Measurements from ENCODE around the gene ARL3.
A peak's percentile ranks its signal among the peaks of the same experiment; 100 is the strongest.

The ARL3 gene

DNA sequence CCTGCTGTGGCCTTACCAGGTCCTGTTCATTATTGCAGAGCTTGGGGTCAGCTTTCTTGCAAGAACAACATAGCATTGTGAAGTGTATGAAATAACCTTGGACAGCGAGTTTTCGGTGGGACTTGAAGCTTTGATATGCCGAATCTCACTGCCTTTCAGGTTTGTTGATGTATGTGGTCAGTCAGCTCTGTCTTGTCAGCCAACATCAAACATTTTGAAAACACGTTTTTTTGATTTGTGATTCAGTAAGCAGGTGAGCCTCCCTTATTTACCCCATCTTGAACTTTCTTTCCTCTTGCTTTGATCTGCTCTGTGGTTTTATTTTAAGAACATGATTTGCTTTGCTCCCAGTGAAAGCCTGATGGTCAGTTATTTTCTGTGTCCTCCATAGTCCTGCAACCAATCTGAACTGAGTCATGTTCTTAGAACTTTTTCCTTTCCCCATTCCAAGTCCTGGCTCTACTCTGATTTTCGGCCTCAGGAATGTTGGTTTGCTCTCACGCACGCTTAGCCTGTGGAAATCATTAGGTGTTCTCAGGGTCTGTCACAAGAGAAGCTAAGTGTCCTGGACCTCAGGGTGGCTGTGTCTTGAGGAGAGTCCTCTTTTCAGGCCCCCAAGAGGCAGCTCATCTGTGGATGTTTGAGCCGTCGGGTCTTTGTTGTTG, 38.2 kb upstream of the ARL3 start:
- Histone ChIP-seq H3K36me3 (ENCODE audit: low read length) (no peaks in the 10 kb centered on the region), H3K9me2 (replicated peaks; ENCODE audit: insufficient read depth, low read length) (no peaks in the 10 kb centered on the region), H3K9ac (ENCODE audit: low read length) (no peak overlapping the region), H4K20me1 (ENCODE audit: low read depth, low read length) (0 out of 2 replicates have a peak, but pooled peaks cover 2% of the 10 kb centered on the region), H2AFZ (ENCODE audit: low read depth, low read length, severe bottlenecking) (no peak overlapping the region), H3K27ac (ENCODE audit: low read depth, low read length) (no peak overlapping the region), H3K4me3 (ENCODE audit: insufficient read depth, low read length, poor library complexity, severe bottlenecking) (no peak overlapping the region), H3K9me3 (ENCODE audit: insufficient read depth, low read length) (no peaks in the 10 kb centered on the region), H3K4me2 (ENCODE audit: low read depth, low read length, poor library complexity, severe bottlenecking) (no peak overlapping the region), H3K27me3 (ENCODE audit: low read length) (no peaks in the 10 kb centered on the region), H3K79me2 (ENCODE audit: insufficient read depth, low read length) (peaks cover 72% of the 10 kb centered on the region), H3F3A (ENCODE audit: insufficient read depth) (no peaks in the 10 kb centered on the region)
- TF ChIP-seq CTCF (IDR thresholded peaks at IDR 0.05; ENCODE audit: insufficient read depth, low read length, poor library complexity, severe bottlenecking): no peak
- TF ChIP-seq EZH2phosphoT487 (conservative IDR thresholded peaks at IDR 0.05; ENCODE audit: low read length): no peak

DNA sequence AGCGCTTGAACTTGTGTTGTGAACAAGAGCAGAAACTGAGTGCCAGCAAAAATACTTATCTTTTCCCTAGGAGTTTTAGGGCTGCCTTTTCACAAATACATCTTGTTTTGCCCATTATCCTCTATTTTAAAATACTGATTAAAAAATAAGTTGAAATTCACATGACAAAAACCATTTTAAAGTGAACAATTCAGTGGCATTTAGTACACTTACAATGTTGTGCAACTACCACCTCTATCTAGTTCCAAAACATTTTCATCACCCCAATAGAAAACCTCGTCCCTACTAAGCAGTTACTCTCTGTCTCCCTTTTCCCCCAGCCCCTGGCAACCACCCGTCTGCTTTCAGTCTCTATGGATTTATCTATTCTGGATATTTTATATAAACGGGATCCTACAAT, 31.0 kb upstream of the ARL3 start:
- H3K79me2 ChIP-seq (ENCODE audit: insufficient read depth, low read length): peaks cover 47% of the 10 kb centered on the region
- peak overlapping the region; percentile 84 for H3K9ac ChIP-seq (ENCODE audit: low read length)
- TF ChIP-seq CTCF (IDR thresholded peaks at IDR 0.05; ENCODE audit: insufficient read depth, low read length, poor library complexity, severe bottlenecking) (no peak), EZH2phosphoT487 (conservative IDR thresholded peaks at IDR 0.05; ENCODE audit: low read length) (no peak)

DNA sequence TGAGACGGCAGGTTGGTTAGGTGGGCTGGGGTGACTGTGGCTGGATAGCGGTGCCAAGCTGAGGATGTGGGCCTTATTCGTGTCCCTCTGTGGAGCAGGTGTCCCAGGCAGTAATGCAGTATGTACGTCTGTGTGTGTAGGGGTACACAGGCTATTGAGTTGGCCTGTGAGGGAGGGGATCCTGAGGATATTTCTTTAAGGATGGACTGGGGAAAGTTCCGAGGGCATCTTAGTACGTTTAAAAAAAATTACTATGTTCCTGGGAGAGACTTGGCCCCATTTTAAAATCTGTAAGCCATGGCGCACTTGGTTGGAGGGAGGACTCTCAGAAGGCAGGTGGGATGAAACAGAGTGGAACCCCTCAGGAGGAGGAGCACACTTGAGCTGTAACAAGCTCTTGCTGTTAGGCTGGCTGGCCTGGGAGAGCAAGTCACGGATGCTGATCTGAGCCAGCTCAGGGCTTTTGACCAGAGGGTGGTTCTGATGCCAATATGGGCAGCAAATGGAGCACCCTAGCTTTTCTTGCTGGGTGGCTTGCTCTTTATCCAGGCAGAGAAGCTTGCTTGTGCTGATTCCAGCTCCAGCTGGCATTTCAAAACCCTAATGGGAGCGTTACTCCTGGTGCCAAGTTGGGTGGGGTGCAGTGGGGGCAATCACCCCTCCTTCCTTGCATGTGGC, 30.3 kb upstream of the ARL3 start:
- no peaks in the 10 kb centered on the region for H3K27me3 ChIP-seq (ENCODE audit: low read length)
- H3K9me3 ChIP-seq (ENCODE audit: insufficient read depth, low read length): no peaks in the 10 kb centered on the region
- peak overlapping the region; percentile 77 for H3K4me3 ChIP-seq (ENCODE audit: insufficient read depth, low read length, poor library complexity, severe bottlenecking)
- H2AFZ ChIP-seq (ENCODE audit: low read depth, low read length, severe bottlenecking): no peak overlapping the region
- H3K36me3 ChIP-seq (ENCODE audit: low read length): no peaks in the 10 kb centered on the region
- no peak for TF ChIP-seq EZH2phosphoT487 (conservative IDR thresholded peaks at IDR 0.05; ENCODE audit: low read length)
- TF ChIP-seq CTCF (IDR thresholded peaks at IDR 0.05; ENCODE audit: insufficient read depth, low read length, poor library complexity, severe bottlenecking): no peak
- H3F3A ChIP-seq (ENCODE audit: insufficient read depth): peaks cover 6% of the 10 kb centered on the region; the same call in 1 of the 2 replicates
- H3K27ac ChIP-seq (ENCODE audit: low read depth, low read length): peak overlapping the region; percentile 51
- peak overlapping the region; percentile 70 for H3K4me2 ChIP-seq (ENCODE audit: low read depth, low read length, poor library complexity, severe bottlenecking)
- no peaks in the 10 kb centered on the region; the same call in 1 of the 2 replicates for H3K9me2 ChIP-seq (replicated peaks; ENCODE audit: insufficient read depth, low read length)
- H3K9ac ChIP-seq (ENCODE audit: low read length): peak overlapping the region; percentile 84
- peaks cover 46% of the 10 kb centered on the region for H3K79me2 ChIP-seq (ENCODE audit: insufficient read depth, low read length)
- no peaks in the 10 kb centered on the region for H4K20me1 ChIP-seq (ENCODE audit: low read depth, low read length)

More for the DNA sequence above, 31.0 kb upstream of the ARL3 start:
- Histone ChIP-seq H3K4me3 (ENCODE audit: insufficient read depth, low read length, poor library complexity, severe bottlenecking) (peak overlapping the region; percentile 77), H3K27me3 (ENCODE audit: low read length) (no peaks in the 10 kb centered on the region), H3K9me2 (replicated peaks; ENCODE audit: insufficient read depth, low read length) (no peaks in the 10 kb centered on the region; the same call in 1 of the 2 replicates), H3K27ac (ENCODE audit: low read depth, low read length) (no peak overlapping the region), H3F3A (ENCODE audit: insufficient read depth) (peaks cover 6% of the 10 kb centered on the region; the same call in 1 of the 2 replicates), H3K9me3 (ENCODE audit: insufficient read depth, low read length) (no peaks in the 10 kb centered on the region), H2AFZ (ENCODE audit: low read depth, low read length, severe bottlenecking) (no peak overlapping the region), H3K4me2 (ENCODE audit: low read depth, low read length, poor library complexity, severe bottlenecking) (peak overlapping the region; percentile 70), H3K36me3 (ENCODE audit: low read length) (no peaks in the 10 kb centered on the region), H4K20me1 (ENCODE audit: low read depth, low read length) (no peaks in the 10 kb centered on the region)

All from SU-DHL-6 (cell line).